ENCODE measurements around the gene NUDT9. TPM values are rescaled to one million over a fixed set of nuclear protein-coding genes. Genes with fewer than 3 reads are reported as not detected.

NUDT9 gene
- polyA plus RNA-seq, 1 of the 3 experiments (the other 2 are of a cell fraction), result 21.8 TPM

- no peak for TF ChIP-seq MAX (IDR thresholded peaks at IDR 0.05; ENCODE audit: low read depth)
- TF ChIP-seq NFIC (IDR thresholded peaks at IDR 0.05; ENCODE audit: borderline replicate concordance), result no peak
Measured at GRCh38 chr4:87497578-87497977, 75.2 kb downstream of the NUDT9 start (continued).

GRCh38 chr4:87498446-87498900, 76.1 kb downstream of the NUDT9 start:
- H3K79me2 ChIP-seq (ENCODE audit: insufficient read depth), result no peaks in the 10 kb centered on the region
- no peaks in the 10 kb centered on the region for H3K9me3 ChIP-seq
- no peak overlapping the region for H3K9ac ChIP-seq
- no peaks in the 10 kb centered on the region for H4K20me1 ChIP-seq (ENCODE audit: insufficient read depth)
- DNase-seq, result no peak
- 0 out of 2 replicates have a peak, but pooled peaks have one; percentile 9 for TF ChIP-seq PBX3 (IDR thresholded peaks at IDR 0.05)
- TF ChIP-seq MAX (IDR thresholded peaks at IDR 0.05; ENCODE audit: low read depth), result no peak
- H3K4me2 ChIP-seq, result peak overlapping the region; percentile 1; the same call in 1 of the 2 replicates
- ChIA-PET CTCF (interaction anchor here (1.1 to 1.6 kb wide), 4 partner anchors 11 to 340 kb away, joined by 3 read pairs; no protein-coding TSS in a partner anchor), POLR2A (no interaction called here)
- no peaks in the 10 kb centered on the region for H3K9me2 ChIP-seq
- no peaks in the 10 kb centered on the region for H3F3A ChIP-seq (replicated peaks; ENCODE audit: insufficient read depth)
- H3K4me1 ChIP-seq (ENCODE audit: control insufficient read depth in 1 of 2, insufficient read depth in 2 of 2, low read depth in 1 of 2, low read length in 1 of 2), result peaks cover 6% of the 10 kb centered on the region in 2 experiments; a peak in 3 of 4 replicates
- H3K27ac ChIP-seq (ENCODE audit: low read depth in 2 of 2, low read length in 1 of 2), result peak overlapping the region in 1 of 2 experiments; percentile 35; a peak in 2 of 4 replicates
- H2AFZ ChIP-seq (ENCODE audit: low read depth), result peak overlapping the region; percentile 19; the same call in 1 of the 2 replicates
- no peaks in the 10 kb centered on the region for H3K36me3 ChIP-seq (replicated peaks in 1 of 2; ENCODE audit: control insufficient read depth in 1 of 2, insufficient read depth in 2 of 2, low read length in 1 of 2)
- H3K27me3 ChIP-seq (ENCODE audit: insufficient read depth), result no peaks in the 10 kb centered on the region
- H3K4me3 ChIP-seq (ENCODE audit: low read depth in 2 of 2, low read length in 1 of 2), result no peak overlapping the region
- WGBS (ENCODE audit: low lambda C conversion rate), result 61% methylated on average over 5 of the region's 5 CpGs

- peak overlapping the region in 1 of 2 experiments; percentile 35; a peak in 1 of 4 replicates for H3K27ac ChIP-seq (ENCODE audit: low read depth in 2 of 2, low read length in 1 of 2)
- no peak overlapping the region for H2AFZ ChIP-seq (ENCODE audit: low read depth)
- H3K36me3 ChIP-seq (replicated peaks in 1 of 2; ENCODE audit: control insufficient read depth in 1 of 2, insufficient read depth in 2 of 2, low read length in 1 of 2), result no peaks in the 10 kb centered on the region
- H3K79me2 ChIP-seq (ENCODE audit: insufficient read depth), result no peaks in the 10 kb centered on the region
- H3K9ac ChIP-seq, result no peak overlapping the region
- no peak overlapping the region for H3K4me2 ChIP-seq
- no peak for DNase-seq
- ChIA-PET POLR2A (no interaction called here), CTCF (interaction anchor here (1.3 to 1.4 kb wide), 2 partner anchors 34 to 179 kb away, joined by 3 read pairs; no protein-coding TSS in a partner anchor)
- H3K27me3 ChIP-seq (ENCODE audit: insufficient read depth), result no peaks in the 10 kb centered on the region
- H4K20me1 ChIP-seq (ENCODE audit: insufficient read depth), result no peaks in the 10 kb centered on the region
- peaks cover 6% of the 10 kb centered on the region in 2 experiments; a peak in 3 of 4 replicates for H3K4me1 ChIP-seq (ENCODE audit: control insufficient read depth in 1 of 2, insufficient read depth in 2 of 2, low read depth in 1 of 2, low read length in 1 of 2)
- H3K9me2 ChIP-seq, result no peaks in the 10 kb centered on the region
- H3K4me3 ChIP-seq (ENCODE audit: low read depth in 2 of 2, low read length in 1 of 2), result no peak overlapping the region
- no peaks in the 10 kb centered on the region for H3K9me3 ChIP-seq
- WGBS (ENCODE audit: low lambda C conversion rate), result 81% methylated on average over 7 of the region's 7 CpGs
- no peaks in the 10 kb centered on the region for H3F3A ChIP-seq (replicated peaks; ENCODE audit: insufficient read depth)
- TF ChIP-seq MAX (IDR thresholded peaks at IDR 0.05; ENCODE audit: low read depth), result no peak
- no peak for TF ChIP-seq RAD21 (IDR thresholded peaks at IDR 0.05; ENCODE audit: low read length)
- TF ChIP-seq NRF1 (IDR thresholded peaks at IDR 0.05; ENCODE audit: low read depth, low read length), result no peak
- TF ChIP-seq ELF1 (IDR thresholded peaks at IDR 0.05), result no peak
- TF ChIP-seq RCOR1 (IDR thresholded peaks at IDR 0.05; ENCODE audit: low read length), result no peak
- TF ChIP-seq RFX5 (IDR thresholded peaks at IDR 0.05; ENCODE audit: low read length), result no peak
- no peak for TF ChIP-seq MXI1 (IDR thresholded peaks at IDR 0.05; ENCODE audit: low read depth, low read length)
- no peak for TF ChIP-seq GATA2 (CRISPR knock-in tag; IDR thresholded peaks at IDR 0.05)
- no peak for TF ChIP-seq ZBTB33 (IDR thresholded peaks at IDR 0.05; ENCODE audit: borderline replicate concordance, low read depth)
- TF ChIP-seq USF2 (IDR thresholded peaks at IDR 0.05; ENCODE audit: borderline replicate concordance, low read depth, low read length), result no peak
- TF ChIP-seq SIN3A (IDR thresholded peaks at IDR 0.05; ENCODE audit: borderline replicate concordance, low read depth, low read length), result no peak
- no peak for TF ChIP-seq POLR2AphosphoS5 (IDR thresholded peaks at IDR 0.05; ENCODE audit: low read depth, low read length)
- TF ChIP-seq REST (IDR thresholded peaks at IDR 0.05; ENCODE audit: low read depth, low read length), result no peak
Measured at GRCh38 chr4:87499403-87500091, 77.2 kb downstream of the NUDT9 start.

Measured in SK-N-SH (cell line).